Upper lobe of right lung (tissue), 1 donor: ENCODE data around the gene CEP76. TPM values are rescaled to one million over a fixed set of nuclear protein-coding genes. Genes with fewer than 3 reads are reported as not detected.

Experiments used
- ATAC-seq: fragments of 200-7000 bp; cut with Tn5 transposase; one replicate; pipeline ENCODE4 v1.9.1; 2020; ENCODE audit warnings: mild to moderate bottlenecking, moderate library complexity
- DNase-seq: peaks from one replicate; pipeline ENCODE4 v3.0.0-alpha.2; 2020
- H3K27ac ChIP-seq: fragments of 200-600 bp; one replicate; pipeline ENCODE4 v1.8.0; 2022
- H3K27me3 ChIP-seq: fragments of 200-600 bp; one replicate; pipeline ENCODE4 v1.8.0; 2022; ENCODE audit warnings: mild to moderate bottlenecking
- H3K36me3 ChIP-seq: fragments of 200-600 bp; one replicate; pipeline ENCODE4 v1.8.0; 2022
- H3K4me1 ChIP-seq: fragments of 200-600 bp; one replicate; pipeline ENCODE4 v1.8.0; 2022
- H3K4me3 ChIP-seq: fragments of 200-600 bp; one replicate; pipeline ENCODE4 v1.8.0; 2022; ENCODE audit warnings: mild to moderate bottlenecking
- H3K9me3 ChIP-seq: fragments of 200-600 bp; one replicate; pipeline ENCODE4 v1.8.0; 2022
- CTCF ChIP-seq: fragments of 200-600 bp; IDR thresholded peaks from one replicate; pipeline ENCODE4 v1.8.0; 2022; ENCODE audit warnings: antibody characterized with exemption
- intact Hi-C: fragments of 100-400 bp; cut with DNase I; formaldehyde crosslinking; loops from one replicate; pipeline ENCODE4 v1.11.0; 2022
- total RNA-seq: library from RNA; stranded (reverse); fragmentation: NEBNext Ultra II Directional; extraction: Animal tissue kit (Norgen Biotek cat#: 25700); gene quantifications from one replicate; pipeline ENCODE4 v1.2.1, GENCODE V29; 2021
- donor health status: DM: no; HTN: yes; CAD: no; lungs with severe emphysema.

CEP76 gene
- total RNA-seq, 1 donor from 2014 or later, result 5.6 TPM

DNA sequence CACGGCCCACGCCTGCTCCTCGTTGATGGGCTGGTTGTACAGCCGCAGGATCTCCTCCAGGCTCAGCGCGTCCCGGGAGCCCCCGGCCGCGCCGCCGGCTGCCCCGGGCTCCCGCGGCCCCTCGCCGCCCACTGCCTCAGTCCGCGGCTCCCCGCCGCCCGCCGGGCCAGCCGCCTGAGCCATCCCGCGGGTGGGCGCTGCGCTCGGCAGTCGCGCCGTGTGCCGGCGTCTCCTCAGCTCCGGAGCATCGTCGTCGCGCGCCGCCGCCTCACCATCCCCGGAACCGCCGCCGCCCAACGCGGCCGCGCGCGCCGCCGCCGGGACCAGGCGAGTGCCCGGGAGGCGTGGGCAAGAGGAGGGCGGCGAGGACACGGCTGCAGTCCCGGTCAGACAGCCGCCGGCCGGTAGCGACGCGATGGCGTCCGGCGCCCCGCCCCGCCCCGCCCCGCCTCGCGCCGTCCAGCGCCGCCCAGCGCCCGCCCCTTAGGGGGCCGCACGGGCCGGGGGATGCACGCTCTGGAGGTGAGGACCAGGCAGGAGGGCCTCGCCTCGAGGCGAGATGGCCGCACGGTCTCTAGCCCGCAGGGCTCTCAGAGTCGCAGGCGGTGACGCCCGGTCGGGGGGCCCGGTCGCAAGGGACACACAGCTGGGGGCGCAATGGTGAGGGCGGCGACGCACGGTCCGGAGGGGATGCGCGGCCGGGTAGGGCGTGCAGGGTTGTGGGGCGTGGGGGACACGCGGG is 44.7 kb downstream of the CEP76 start, which contains the start of gene SPIRE1:
TSS of gene SPIRE1 (minus strand) at position 424 of the 742 bp plus-strand sequence. CDS start at position 183, 241 bp downstream.
- Histone ChIP-seq H3K4me1 (peaks cover 25% of the 10 kb centered on the region), H3K27me3 (no peaks in the 10 kb centered on the region), H3K27ac (peak within 1 kb of the TSS; percentile 92), H3K9me3 (no peaks in the 10 kb centered on the region), H3K36me3 (no peaks in the 10 kb centered on the region), H3K4me3 (peak within 1 kb of the TSS; percentile 78)
- intact Hi-C loops, result no loop called here
- ATAC-seq (peak; percentile 94), DNase-seq (peak; percentile 93)
- no peak for TF ChIP-seq CTCF

DNA sequence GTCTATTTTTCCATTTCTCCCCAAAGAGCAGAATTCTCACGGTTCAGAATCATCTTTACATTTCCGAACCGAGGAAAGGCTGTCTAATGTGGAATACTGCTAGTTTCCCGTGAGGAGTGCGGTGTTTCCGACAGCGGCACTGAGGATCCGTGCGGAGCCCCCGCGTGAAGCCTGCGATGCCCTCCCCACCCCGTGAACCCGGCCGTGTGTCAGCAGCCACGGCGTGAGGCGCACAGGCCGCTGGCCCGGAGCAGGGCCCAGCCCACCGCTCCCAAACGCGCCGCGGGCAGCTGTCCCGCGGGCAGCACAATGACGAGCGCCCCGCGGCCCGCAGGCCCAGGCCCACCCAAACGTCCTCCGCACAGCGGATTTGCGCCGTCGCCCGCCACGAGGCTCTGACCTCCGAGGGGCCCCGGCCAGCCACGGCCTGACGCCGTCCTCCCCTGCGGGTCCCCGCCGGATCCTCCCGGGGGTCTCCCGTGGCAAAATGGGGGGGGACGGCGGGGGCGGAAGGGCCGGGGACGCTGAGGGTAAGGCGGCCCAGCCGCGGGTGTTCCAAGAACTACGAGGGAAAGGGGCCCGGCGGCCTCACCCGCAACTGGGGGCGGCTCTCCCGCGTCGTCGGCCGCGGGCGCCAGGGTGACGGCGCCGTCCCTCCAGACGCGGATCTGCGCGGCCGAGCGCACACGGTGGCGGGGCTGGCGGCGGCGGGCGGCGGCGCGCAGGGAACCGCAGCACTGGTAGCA is 45.4 kb downstream of the CEP76 start:
- peaks cover 30% of the 10 kb centered on the region for H3K4me1 ChIP-seq
- ATAC-seq (peak; percentile 67), DNase-seq (peak; percentile 81)
- H3K27ac ChIP-seq, result peak overlapping the region; percentile 92
- H3K9me3 ChIP-seq, result no peaks in the 10 kb centered on the region
- H3K4me3 ChIP-seq, result peak overlapping the region; percentile 78
- intact Hi-C loops, result no loop called here
- no peak for TF ChIP-seq CTCF
- no peaks in the 10 kb centered on the region for H3K27me3 ChIP-seq
- H3K36me3 ChIP-seq, result no peaks in the 10 kb centered on the region

- intact Hi-C loops, result no loop called here
- H3K4me1 ChIP-seq, result peaks cover 30% of the 10 kb centered on the region
- H3K27ac ChIP-seq, result peak overlapping the region; percentile 92
- ATAC-seq, result no peak
- H3K36me3 ChIP-seq, result no peaks in the 10 kb centered on the region
- DNase-seq, result no peak
- TF ChIP-seq CTCF, result no peak
- peak overlapping the region; percentile 78 for H3K4me3 ChIP-seq
- no peaks in the 10 kb centered on the region for H3K9me3 ChIP-seq
- no peaks in the 10 kb centered on the region for H3K27me3 ChIP-seq
Measured at GRCh38 chr18:12656605-12656937, 46.0 kb downstream of the CEP76 start.

DNA sequence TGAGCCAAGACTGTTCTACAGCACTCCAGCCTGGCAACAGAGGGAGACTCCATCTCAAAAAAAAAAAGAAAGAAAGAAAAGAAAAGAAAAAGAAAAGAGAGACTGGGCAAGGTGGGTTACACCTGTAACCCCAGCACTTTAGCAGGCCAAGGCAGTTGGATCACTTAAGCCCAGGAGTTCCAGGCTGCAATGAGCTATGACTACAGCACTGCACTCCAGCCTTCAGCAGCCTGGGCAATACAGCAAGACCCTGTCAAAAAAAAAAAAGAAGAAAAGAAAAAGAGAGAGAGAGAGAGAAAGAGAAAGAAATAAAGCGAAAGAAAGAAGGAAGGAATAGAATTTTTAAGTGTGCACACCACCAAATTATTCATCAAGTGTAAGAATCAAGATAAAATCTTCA is 47.6 kb downstream of the CEP76 start:
- no peak for TF ChIP-seq CTCF
- Histone ChIP-seq H3K36me3 (no peaks in the 10 kb centered on the region), H3K4me3 (no peak overlapping the region), H3K4me1 (peaks cover 30% of the 10 kb centered on the region), H3K27ac (no peak overlapping the region), H3K9me3 (no peaks in the 10 kb centered on the region), H3K27me3 (no peaks in the 10 kb centered on the region)
- intact Hi-C loops, result no loop called here
- DNase-seq (no peak), ATAC-seq (no peak)

DNA sequence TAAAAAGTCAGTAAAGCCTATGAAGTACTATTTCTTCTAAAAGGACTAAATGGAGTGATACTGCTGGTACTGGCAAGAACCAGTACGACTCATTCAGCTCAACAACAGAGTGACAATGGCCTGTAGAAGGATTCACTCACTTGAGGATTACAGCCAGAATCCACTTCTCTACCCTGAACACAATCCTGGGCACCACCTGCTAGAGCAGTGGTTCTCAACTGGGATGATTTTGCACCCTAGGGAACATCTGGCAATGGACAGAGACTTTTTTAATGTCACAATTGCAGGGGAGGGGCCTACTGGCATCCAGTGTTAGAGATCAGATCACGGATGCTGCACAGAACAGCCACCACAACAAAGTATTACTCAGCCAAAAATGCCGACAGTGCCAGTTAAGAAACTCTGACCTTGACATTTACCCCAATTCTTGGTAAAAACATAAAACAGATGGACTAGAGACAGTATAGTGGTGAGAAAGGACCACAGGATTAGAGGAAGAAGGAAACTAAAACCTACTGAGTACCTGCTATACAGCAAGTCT is 49.6 kb downstream of the CEP76 start:
- H3K4me3 ChIP-seq, result no peak overlapping the region
- no peak for DNase-seq
- ATAC-seq, result no peak
- H3K36me3 ChIP-seq, result no peaks in the 10 kb centered on the region
- no peaks in the 10 kb centered on the region for H3K9me3 ChIP-seq
- peaks cover 30% of the 10 kb centered on the region for H3K4me1 ChIP-seq
- no peak for TF ChIP-seq CTCF
- no peak overlapping the region for H3K27ac ChIP-seq
- intact Hi-C loops, result no loop called here
- H3K27me3 ChIP-seq, result no peaks in the 10 kb centered on the region
